ENCODE data around the gene ZC3H18.

DNA sequence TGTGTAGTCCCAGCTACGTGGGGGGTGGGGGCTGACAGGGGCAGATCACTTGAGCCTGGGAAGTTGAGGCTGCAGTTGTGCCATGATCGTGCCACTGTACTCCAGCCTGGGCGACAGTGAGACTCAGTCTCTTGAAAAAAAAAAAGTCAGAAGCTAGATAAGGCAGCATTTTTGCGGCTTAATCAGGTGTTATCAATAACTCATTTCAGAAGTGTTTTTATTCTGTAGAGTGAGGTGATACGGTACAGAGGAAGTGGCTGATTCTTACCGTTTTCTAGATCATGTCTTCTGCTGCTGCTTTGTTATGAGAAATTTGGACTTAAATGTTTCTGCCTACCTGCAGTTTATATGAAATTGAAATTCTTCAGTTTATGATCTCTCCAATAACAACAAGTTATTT, 18.6 kb downstream of the ZC3H18 start:
- TF ChIP-seq, protein P1, sequence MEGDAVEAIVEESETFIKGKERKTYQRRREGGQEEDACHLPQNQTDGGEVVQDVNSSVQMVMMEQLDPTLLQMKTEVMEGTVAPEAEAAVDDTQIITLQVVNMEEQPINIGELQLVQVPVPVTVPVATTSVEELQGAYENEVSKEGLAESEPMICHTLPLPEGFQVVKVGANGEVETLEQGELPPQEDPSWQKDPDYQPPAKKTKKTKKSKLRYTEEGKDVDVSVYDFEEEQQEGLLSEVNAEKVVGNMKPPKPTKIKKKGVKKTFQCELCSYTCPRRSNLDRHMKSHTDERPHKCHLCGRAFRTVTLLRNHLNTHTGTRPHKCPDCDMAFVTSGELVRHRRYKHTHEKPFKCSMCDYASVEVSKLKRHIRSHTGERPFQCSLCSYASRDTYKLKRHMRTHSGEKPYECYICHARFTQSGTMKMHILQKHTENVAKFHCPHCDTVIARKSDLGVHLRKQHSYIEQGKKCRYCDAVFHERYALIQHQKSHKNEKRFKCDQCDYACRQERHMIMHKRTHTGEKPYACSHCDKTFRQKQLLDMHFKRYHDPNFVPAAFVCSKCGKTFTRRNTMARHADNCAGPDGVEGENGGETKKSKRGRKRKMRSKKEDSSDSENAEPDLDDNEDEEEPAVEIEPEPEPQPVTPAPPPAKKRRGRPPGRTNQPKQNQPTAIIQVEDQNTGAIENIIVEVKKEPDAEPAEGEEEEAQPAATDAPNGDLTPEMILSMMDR (IDR thresholded peaks at IDR 0.05; ENCODE audit: insufficient read depth, low read length): no peak
- TF ChIP-seq, protein P2, sequence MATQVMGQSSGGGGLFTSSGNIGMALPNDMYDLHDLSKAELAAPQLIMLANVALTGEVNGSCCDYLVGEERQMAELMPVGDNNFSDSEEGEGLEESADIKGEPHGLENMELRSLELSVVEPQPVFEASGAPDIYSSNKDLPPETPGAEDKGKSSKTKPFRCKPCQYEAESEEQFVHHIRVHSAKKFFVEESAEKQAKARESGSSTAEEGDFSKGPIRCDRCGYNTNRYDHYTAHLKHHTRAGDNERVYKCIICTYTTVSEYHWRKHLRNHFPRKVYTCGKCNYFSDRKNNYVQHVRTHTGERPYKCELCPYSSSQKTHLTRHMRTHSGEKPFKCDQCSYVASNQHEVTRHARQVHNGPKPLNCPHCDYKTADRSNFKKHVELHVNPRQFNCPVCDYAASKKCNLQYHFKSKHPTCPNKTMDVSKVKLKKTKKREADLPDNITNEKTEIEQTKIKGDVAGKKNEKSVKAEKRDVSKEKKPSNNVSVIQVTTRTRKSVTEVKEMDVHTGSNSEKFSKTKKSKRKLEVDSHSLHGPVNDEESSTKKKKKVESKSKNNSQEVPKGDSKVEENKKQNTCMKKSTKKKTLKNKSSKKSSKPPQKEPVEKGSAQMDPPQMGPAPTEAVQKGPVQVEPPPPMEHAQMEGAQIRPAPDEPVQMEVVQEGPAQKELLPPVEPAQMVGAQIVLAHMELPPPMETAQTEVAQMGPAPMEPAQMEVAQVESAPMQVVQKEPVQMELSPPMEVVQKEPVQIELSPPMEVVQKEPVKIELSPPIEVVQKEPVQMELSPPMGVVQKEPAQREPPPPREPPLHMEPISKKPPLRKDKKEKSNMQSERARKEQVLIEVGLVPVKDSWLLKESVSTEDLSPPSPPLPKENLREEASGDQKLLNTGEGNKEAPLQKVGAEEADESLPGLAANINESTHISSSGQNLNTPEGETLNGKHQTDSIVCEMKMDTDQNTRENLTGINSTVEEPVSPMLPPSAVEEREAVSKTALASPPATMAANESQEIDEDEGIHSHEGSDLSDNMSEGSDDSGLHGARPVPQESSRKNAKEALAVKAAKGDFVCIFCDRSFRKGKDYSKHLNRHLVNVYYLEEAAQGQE (IDR thresholded peaks at IDR 0.05; ENCODE audit: insufficient replicate concordance, low read depth): no peak
- no peak for TF ChIP-seq POLR2AphosphoS5 (IDR thresholded peaks at IDR 0.05; ENCODE audit: low read depth)

Measured in HL-60 (cell line).